PC-3 (cell line): Measurements from ENCODE around the gene CCSER1. TPM values are rescaled to one million over a fixed set of nuclear protein-coding genes. Genes with fewer than 3 reads are reported as not detected.
"Not testable (repeated sequence)": the region's sequence is repeated elsewhere in the genome, so short reads cannot be mapped to it uniquely, and the experiment has no call there.

Experiments used
- ATAC-seq: fragments of 200-7000 bp; cut with Tn5 transposase; 2 replicates; pipeline ENCODE4 v1.9.1; 2020; ENCODE audit warnings: mild to moderate bottlenecking, moderate library complexity
- BruUV-seq: library from RNA; stranded (reverse); fragments of 400-500 nt; replicated peaks from 2 replicates; lab custom pipeline; 2021; lab: Mats Ljungman, UMichigan
- CTCF ChIA-PET: fragments of 300-600 bp; sonication (Branson Sonifier 250); formaldehyde crosslinking; loops from one replicate; lab custom pipeline; 2022; ENCODE audit warnings: antibody characterized with exemption; lab: Charles Lee
- POLR2A ChIA-PET: fragments of 300-600 bp; sonication (Branson Sonifier 250); formaldehyde crosslinking; loops from one replicate; lab custom pipeline; 2022; ENCODE audit warnings: antibody characterized with exemption; ENCODE audit not compliant: unreplicated experiment; lab: Charles Lee
- DNase-seq: peaks from one replicate; pipeline ENCODE4 v3.0.0-alpha.2; 2015
- H2AFZ ChIP-seq: fragments of 300-600 bp; sonication (generic); 2 replicates; pipeline ENCODE4 v1.6.0; 2016; ENCODE audit warnings: antibody characterized with exemption, low read length
- H3F3A ChIP-seq: fragments of 300-600 bp; sonication (generic); one replicate; pipeline ENCODE4 v1.6.0; 2017; ENCODE audit warnings: antibody characterized with exemption, low read length, control low read depth, mild to moderate bottlenecking; ENCODE audit not compliant: unreplicated experiment
- H3K27ac ChIP-seq: fragments of 300-600 bp; sonication (generic); 2 replicates; pipeline ENCODE4 v1.5.1; 2016; ENCODE audit warnings: mild to moderate bottlenecking, low read length
- H3K27me3 ChIP-seq: fragments of 300-600 bp; sonication (generic); 2 replicates; pipeline ENCODE4 v1.6.1; 2016; ENCODE audit warnings: low read length, mixed read lengths
- H3K36me3 ChIP-seq: fragments of 300-600 bp; sonication (generic); 2 replicates; pipeline ENCODE4 v1.6.1; 2016; ENCODE audit warnings: low read depth, mixed run types, low read length, mixed read lengths
- H3K4me1 ChIP-seq: fragments of 300-600 bp; sonication (generic); 2 replicates; pipeline ENCODE4 v1.5.1; 2016; ENCODE audit warnings: low read length; ENCODE audit not compliant: insufficient read depth
- H3K4me2 ChIP-seq: fragments of 300-600 bp; sonication (generic); 2 replicates; pipeline ENCODE4 v1.6.0; 2016; ENCODE audit warnings: low read length
- H3K4me3 ChIP-seq: fragments of 300-600 bp; sonication (generic); 2 replicates; pipeline ENCODE4 v1.5.1; 2016; ENCODE audit warnings: mild to moderate bottlenecking, low read length, mixed read lengths
- H3K79me2 ChIP-seq: fragments of 300-600 bp; sonication (generic); 2 replicates; pipeline ENCODE4 v1.6.1; 2017; ENCODE audit warnings: low read length, mixed read lengths
- H3K9ac ChIP-seq: fragments of 300-600 bp; sonication (generic); 2 replicates; pipeline ENCODE4 v1.6.0; 2016; ENCODE audit warnings: mild to moderate bottlenecking, low read length
- H3K9me2 ChIP-seq: fragments of 300-600 bp; sonication (generic); replicated peaks from 2 replicates; pipeline ENCODE4 v1.6.1; 2016; ENCODE audit warnings: mixed run types, low read length, mixed read lengths
- H3K9me3 ChIP-seq: fragments of 300-600 bp; sonication (generic); 2 replicates; pipeline ENCODE4 v1.6.1; 2016; ENCODE audit warnings: low read length, mixed read lengths
- H4K20me1 ChIP-seq: fragments of 300-600 bp; sonication (generic); 2 replicates; pipeline ENCODE4 v1.6.1; 2016; ENCODE audit warnings: low read length, mixed read lengths
- EZH2 ChIP-seq: fragments of 300-600 bp; sonication (generic); IDR thresholded peaks from one replicate; pipeline ENCODE4 v1.6.1; 2017; ENCODE audit warnings: antibody characterized with exemption, mild to moderate bottlenecking, low read length; ENCODE audit not compliant: unreplicated experiment
- EZH2phosphoT487 ChIP-seq: fragments of 300-600 bp; sonication (generic); IDR thresholded peaks from 2 replicates; pipeline ENCODE4 v1.6.1; 2018; ENCODE audit warnings: mild to moderate bottlenecking, antibody characterized with exemption, low read length, borderline replicate concordance
- intact Hi-C: fragments of 100-400 bp; cut with micrococcal nuclease; formaldehyde crosslinking; loops from 2 replicates; pipeline ENCODE4 v1.9.0; 2023
- total RNA-seq: library from RNA; depleted of rRNA; stranded (reverse); fragments of >200 nt; gene quantifications from 2 replicates; pipeline ENCODE4 v1.2.3, GENCODE V29; 2014
- TF ChIP-seq, protein P1 (sequence below): fragments of 300-600 bp; sonication (generic); conservative IDR thresholded peaks from 2 replicates; pipeline ENCODE4 v1.5.1; 2017; ENCODE audit warnings: antibody characterized with exemption, low read depth, mild to moderate bottlenecking, low read length

The CCSER1 gene
- total RNA-seq, 1 experiment from 2014 or later = 6.0 TPM

DNA sequence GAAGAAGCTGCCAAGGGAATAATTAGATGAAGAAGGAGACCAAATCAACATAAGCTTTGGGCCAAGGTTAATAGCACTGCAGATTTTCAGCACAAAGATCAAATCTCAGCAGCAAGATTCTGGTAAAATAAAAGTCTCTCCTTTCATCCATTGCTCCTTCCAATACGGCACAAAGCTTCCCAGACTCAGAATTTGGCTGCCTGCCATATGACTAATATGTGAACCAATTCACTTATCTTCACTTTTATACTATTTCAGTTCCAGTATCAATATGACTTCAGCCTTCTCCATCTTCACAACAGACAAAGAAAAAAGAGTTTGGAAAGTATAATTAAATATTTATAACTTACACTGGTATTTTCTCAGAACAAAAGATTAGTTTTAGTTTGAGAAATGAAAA, 1198.3 kb downstream of the CCSER1 start:
- peak; percentile 59 for DNase-seq
- no TSS peak for BruUV-seq
- intact Hi-C loops = no loop called here
- Histone ChIP-seq H3F3A (no peaks in the 10 kb centered on the region), H4K20me1 (no peaks in the 10 kb centered on the region), H3K79me2 (no peaks in the 10 kb centered on the region), H3K27ac (no peak overlapping the region), H3K27me3 (no peaks in the 10 kb centered on the region), H3K9ac (no peak overlapping the region), H3K4me3 (no peak overlapping the region), H2AFZ (no peak overlapping the region), H3K36me3 (no peaks in the 10 kb centered on the region), H3K4me2 (no peak overlapping the region), H3K9me2 (no peaks in the 10 kb centered on the region), H3K9me3 (no peaks in the 10 kb centered on the region), H3K4me1 (no peaks in the 10 kb centered on the region)
- ChIA-PET POLR2A (no interaction called here), CTCF (no interaction called here)
- ATAC-seq = no peak
- TF ChIP-seq EZH2phosphoT487 (no peak), EZH2 (no peak)
- TF ChIP-seq, protein P1, sequence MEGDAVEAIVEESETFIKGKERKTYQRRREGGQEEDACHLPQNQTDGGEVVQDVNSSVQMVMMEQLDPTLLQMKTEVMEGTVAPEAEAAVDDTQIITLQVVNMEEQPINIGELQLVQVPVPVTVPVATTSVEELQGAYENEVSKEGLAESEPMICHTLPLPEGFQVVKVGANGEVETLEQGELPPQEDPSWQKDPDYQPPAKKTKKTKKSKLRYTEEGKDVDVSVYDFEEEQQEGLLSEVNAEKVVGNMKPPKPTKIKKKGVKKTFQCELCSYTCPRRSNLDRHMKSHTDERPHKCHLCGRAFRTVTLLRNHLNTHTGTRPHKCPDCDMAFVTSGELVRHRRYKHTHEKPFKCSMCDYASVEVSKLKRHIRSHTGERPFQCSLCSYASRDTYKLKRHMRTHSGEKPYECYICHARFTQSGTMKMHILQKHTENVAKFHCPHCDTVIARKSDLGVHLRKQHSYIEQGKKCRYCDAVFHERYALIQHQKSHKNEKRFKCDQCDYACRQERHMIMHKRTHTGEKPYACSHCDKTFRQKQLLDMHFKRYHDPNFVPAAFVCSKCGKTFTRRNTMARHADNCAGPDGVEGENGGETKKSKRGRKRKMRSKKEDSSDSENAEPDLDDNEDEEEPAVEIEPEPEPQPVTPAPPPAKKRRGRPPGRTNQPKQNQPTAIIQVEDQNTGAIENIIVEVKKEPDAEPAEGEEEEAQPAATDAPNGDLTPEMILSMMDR = no peak

DNA sequence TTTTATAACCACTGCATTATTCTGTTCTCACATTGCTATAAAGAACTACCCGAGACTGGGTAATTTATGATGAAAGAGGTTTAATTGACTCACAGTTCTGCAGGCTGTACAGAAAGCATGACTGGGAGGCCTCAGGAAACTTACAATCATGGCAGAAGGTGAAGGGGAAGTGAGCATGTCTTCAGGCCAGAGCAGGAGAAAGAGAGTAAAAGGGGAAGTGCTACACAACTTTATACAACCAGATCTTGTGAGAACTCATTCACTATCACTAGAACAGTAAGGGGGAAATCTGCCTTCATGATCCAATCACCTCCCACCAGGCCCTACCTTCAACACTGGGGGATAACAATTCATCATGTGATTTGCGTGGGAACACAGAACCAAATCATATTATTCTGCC, 1199.0 kb downstream of the CCSER1 start:
- DNase-seq, BruUV-seq, POLR2A ChIA-PET, H3K4me3 ChIP-seq, H4K20me1 ChIP-seq, H3F3A ChIP-seq, H3K27ac ChIP-seq, H3K9me3 ChIP-seq, intact Hi-C loops, H3K9me2 ChIP-seq, H2AFZ ChIP-seq, H3K4me1 ChIP-seq, H3K36me3 ChIP-seq, H3K79me2 ChIP-seq, H3K27me3 ChIP-seq, CTCF ChIA-PET, ATAC-seq, H3K9ac ChIP-seq, H3K4me2 ChIP-seq: not testable (repeated sequence)

DNA sequence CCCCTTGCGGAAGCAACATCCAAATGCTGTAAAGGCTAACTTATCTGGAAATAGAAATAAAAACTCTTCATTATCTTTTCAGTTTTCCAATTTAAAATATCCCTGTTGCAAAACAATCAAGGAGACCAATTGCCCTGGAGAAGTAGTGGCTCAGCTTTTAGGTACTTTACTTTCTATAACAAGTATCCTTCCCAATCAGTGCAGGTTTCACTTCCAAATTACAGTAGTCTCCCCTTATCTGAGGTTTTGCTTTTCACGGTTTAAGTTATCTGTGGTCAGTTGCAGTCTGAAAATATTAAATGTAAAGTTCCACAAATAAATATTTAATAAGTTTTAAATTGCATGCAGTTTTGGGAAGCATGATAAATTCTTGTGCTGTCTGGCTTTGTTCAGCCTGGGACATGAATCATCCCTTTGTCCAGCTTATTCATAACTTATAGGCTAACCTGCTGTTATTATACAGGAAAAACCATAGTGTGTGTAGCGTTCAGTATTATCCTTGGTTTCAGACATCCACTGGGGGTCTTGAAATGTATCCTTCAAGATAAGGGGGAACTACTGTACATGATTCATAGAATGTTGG, 1203.5 kb downstream of the CCSER1 start:
- no peak overlapping the region for H3K4me2 ChIP-seq
- no peak overlapping the region for H2AFZ ChIP-seq
- no peaks in the 10 kb centered on the region for H3K9me2 ChIP-seq
- H3K4me1 ChIP-seq = no peaks in the 10 kb centered on the region
- no peaks in the 10 kb centered on the region for H3K36me3 ChIP-seq
- DNase-seq (peak; percentile 15), ATAC-seq (peak; percentile 73)
- POLR2A ChIA-PET = no interaction called here
- CTCF ChIA-PET = no interaction called here
- H3F3A ChIP-seq = no peaks in the 10 kb centered on the region
- no TSS peak for BruUV-seq
- no peaks in the 10 kb centered on the region for H3K79me2 ChIP-seq
- intact Hi-C loops = no loop called here
- TF ChIP-seq EZH2 = no peak
- no peaks in the 10 kb centered on the region for H3K9me3 ChIP-seq
- no peaks in the 10 kb centered on the region for H3K27me3 ChIP-seq
- no peak overlapping the region for H3K4me3 ChIP-seq
- no peak overlapping the region for H3K27ac ChIP-seq
- H3K9ac ChIP-seq = no peak overlapping the region
- no peaks in the 10 kb centered on the region for H4K20me1 ChIP-seq

DNA sequence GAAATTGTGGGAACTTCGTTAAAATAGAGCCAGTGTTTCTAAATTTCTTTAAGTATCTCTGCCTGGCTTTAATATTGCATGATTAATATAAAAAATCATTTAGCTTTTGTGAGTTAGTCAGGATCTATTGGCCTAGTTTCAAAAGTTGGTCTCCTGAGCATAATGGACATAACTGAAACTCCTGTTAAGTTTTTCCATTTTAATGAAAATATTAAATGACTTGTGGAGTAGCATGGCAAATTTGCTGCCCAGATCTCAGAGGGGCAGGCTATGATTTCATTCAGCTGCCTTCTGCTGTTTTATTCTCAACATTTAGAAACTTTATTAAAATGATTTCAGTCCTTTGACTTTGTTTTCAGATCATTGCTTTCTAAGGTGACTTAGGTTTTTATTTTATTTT, 1213.6 kb downstream of the CCSER1 start:
- Histone ChIP-seq H3K9ac (no peak overlapping the region), H4K20me1 (no peaks in the 10 kb centered on the region), H3K9me3 (no peaks in the 10 kb centered on the region), H3K9me2 (no peaks in the 10 kb centered on the region), H3K4me3 (no peak overlapping the region), H3K4me2 (no peak overlapping the region), H3K36me3 (no peaks in the 10 kb centered on the region), H2AFZ (no peak overlapping the region), H3K4me1 (no peaks in the 10 kb centered on the region), H3F3A (no peaks in the 10 kb centered on the region), H3K79me2 (no peaks in the 10 kb centered on the region), H3K27ac (no peak overlapping the region), H3K27me3 (no peaks in the 10 kb centered on the region)
- ATAC-seq = no peak
- no peak for DNase-seq
- TF ChIP-seq, protein P1 = no peak
- TF ChIP-seq EZH2phosphoT487 (no peak), EZH2 (no peak)
- intact Hi-C loops = no loop called here
- POLR2A ChIA-PET = no interaction called here
- BruUV-seq = no TSS peak
- CTCF ChIA-PET = no interaction called here
